HG02678 (cell line): ENCODE measurements around the gene PPP1CB.

ENCODE experiments used
- ATAC-seq: cut with Tn5 transposase; IDR thresholded peaks from one replicate; pipeline ENCODE4 v1.9.1; 2021; ENCODE audit warnings: mild to moderate bottlenecking, moderate library complexity; ENCODE audit not compliant: unreplicated experiment

Gene PPP1CB

DNA sequence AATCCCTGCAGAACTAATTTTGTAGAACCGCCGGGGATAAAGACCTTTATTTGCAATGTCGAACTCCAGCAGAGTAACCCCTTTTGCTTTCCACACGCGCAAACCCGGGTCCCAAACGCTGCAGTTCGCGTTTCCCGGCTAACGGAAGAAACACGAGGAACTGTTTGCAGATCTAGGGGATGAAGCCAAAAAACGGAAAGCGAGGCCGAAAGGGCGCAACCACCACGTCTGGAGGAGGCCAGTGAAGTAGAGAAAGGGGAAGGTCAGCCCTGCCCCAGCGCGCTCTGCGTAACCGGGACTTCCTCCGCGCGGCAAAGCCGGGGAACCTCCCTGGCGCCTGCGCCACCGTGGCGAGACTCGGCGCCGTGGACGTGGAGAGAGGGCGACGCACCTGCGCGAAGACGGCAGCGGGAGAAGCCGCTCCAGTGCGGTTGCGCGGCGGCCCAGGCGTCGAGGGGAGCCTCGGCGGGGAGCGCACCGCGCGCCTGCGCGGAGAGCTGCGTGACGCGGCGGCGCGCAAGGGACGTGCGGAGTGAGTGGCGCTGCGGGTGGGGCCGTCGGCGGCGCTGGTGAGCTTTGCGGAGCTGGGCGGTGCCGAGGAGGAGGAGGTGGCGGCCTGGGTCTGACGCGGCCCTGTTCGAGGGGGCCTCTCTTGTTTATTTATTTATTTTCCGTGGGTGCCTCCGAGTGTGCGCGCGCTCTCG lies at the start of gene PPP1CB:
PPP1CB (plus strand) TSS at position 579 of the 704 bp plus-strand sequence. CDS start 295 bp downstream, outside the sequence.
- peak; percentile 88 for ATAC-seq

DNA sequence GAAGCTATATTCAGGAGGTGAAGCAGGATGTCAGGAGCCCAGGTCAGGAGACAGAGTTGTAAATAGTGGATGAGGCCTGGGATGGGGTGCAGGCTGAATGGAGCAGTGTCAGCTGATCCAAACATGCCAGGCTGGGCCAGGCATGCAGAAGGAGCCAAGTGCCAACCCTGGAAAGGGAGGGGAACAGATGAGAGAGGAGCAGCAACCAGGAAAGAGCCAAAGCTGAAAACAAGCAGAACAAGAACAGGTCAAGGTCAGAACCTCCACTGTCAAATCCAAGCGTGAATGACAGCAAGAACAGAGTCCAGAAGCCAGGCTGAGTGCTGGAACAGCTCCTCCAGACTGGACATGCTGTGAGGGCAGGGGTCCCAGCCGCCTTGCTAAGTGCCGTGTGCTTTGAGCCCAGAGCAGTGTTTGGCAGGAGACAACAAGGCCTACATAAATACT lies 49.2 kb upstream of the PPP1CB start:
- ATAC-seq: no peak

DNA sequence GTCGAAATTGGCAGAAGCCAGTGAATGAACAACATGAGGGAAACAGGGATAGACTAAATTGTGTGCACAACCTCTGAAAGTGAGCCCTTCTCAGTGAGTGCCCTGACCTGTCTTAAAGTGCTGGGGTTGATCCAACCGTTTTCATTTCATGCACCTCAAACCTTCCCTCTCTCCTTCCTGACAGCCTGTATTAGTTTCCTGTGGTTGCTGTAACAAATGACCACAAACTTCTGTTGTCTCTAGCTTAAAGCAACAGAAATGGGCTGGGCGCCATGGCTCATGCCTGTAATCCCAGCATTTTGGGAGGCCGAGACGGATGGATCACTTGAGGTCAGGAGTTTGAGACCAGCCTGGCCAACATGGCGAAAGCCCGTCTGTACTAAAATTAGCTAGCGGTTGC lies 48.8 kb upstream of the PPP1CB start:
- ATAC-seq: no peak

DNA sequence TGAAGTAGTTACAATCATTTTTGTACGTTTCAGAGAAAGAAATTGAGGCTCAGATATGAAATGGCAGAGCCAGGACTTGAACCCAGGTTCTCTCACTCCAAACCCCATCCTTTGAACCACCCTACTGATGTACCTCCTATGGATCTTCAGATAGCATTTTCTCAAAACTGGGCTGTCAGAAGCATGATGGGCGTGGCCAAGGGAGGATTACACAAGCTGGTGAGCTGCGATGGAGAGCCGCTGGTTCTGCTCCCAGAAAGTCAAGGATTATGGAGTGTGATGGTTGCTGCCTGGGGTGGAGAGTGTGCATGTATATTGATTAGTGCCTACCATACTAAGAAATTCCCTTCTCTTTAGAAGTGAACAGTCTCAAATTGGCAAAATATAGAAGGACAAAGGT lies 47.0 kb upstream of the PPP1CB start:
- no peak for ATAC-seq

DNA sequence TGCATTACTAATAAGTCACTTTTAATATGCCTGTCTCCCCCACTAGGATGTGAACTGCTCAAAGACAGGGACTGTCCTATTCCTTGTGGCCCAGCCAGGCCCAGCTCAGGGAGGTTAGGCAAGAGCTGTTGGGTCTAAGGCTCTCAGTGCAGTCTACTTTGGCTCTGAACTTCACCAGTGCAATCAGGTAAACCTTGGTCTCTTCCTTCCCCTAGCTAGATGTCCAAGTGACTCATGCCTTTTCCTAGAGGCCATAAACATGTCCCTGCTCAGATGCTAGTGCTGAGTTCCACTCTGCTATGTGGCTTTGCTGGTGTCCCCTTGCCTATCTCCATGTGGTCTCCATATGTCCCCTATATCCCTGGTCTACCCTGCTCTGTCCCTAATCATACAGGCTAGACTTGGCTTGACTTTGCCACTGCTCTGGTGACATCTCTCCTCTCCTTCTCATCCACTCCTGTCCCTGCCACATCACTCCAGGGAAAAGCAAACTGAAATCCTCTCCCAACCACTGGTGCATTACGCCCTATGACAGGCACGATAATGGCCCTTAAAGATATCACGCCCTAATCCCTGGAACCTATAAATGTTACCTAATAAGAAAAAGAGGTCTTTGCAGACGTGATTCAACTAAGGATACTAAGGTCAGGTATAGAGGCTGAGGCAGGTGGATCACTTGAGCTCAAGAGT lies 45.7 kb upstream of the PPP1CB start:
- no peak for ATAC-seq

DNA sequence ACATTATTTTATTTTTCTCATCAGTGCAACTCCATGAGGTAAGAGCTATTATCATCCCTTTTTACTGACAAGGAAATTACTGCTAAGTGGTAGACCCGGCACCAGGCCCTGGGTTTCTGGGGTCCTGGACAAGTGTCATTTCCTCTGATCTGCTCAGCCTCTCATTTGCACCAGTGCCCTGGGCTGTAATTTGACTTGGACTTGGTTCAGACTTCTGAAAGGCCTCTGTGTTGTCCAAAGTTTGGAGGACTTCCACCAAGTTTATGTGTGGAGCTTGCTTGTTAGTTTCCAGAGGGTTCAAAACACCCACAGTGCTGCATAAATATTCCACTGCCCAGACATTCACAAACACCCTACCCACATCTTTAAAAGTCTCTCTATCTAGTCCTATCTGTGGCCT lies 44.0 kb upstream of the PPP1CB start:
- no peak for ATAC-seq

DNA sequence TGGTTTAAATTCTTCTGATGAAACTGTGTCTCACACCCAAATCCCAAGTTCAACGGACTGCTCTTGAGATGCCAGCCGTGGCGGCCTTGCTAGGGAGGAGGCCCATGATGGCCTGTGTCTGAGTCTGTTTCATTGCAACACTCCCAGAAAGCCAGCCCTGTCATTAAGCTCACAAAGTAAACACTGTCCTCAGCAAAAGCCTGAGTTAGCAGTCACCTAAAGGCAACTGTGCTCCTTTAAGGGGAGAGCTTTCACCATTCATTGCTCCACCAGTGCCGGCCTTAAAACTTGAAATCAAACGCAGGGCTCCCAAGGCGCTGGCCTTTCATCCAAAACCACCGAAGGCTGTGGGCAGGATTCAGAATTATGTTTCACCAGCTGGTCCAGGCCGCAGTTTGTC lies 42.5 kb upstream of the PPP1CB start:
- no peak for ATAC-seq

DNA sequence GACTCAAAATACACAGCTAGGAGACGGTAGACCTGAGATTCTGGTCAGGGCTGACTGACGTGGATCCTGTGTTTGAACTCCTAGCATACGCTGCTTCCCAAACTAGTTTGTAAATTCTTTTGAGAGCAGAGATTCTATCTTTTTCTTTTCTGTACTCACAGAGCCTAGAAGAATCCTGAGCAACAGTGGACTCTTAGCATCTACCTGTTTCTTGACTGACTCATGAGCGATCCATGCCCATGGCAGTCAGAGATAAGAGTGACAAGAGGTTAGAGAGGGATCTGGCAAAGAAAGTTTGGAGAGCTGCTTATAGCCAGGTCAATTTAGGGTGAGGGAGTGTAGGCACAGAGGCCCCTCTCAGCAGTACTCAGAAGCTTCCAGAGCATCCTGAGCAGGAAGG lies 41.1 kb upstream of the PPP1CB start:
- ATAC-seq: no peak

DNA sequence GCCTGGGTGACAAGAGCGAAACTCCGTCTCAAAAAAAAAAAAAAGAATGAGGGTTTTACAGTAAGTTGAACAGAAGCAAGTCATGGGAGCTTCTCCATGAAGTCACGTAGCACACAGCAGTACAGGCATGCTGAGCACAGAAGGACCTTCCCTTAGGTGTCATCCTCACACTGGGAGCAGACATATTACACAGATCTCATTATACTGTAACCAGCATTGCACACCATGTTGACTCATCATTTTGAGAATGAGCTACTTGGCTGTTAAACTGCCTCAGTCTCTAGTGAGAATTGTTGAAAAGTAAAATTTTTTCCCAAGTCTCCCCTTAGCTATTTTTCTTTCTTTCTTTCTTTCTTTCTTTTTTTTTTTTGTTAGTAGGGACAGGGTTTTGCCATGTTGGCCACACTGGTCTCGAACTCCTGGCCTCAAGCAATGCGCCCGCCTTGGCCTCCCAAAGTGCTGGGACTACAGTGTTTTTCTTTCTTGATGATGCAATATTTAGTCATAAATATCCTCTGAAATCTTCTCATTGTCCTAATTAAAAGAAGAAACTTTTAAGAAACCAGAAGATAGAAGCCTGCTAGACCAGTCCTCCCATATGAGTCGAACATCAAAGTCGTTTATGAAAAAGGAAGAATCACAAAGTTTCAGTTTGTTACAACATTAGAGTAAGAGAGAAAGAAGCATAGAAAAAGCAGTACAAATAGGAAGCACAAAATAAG lies 37.9 kb upstream of the PPP1CB start:
- ATAC-seq: no peak

DNA sequence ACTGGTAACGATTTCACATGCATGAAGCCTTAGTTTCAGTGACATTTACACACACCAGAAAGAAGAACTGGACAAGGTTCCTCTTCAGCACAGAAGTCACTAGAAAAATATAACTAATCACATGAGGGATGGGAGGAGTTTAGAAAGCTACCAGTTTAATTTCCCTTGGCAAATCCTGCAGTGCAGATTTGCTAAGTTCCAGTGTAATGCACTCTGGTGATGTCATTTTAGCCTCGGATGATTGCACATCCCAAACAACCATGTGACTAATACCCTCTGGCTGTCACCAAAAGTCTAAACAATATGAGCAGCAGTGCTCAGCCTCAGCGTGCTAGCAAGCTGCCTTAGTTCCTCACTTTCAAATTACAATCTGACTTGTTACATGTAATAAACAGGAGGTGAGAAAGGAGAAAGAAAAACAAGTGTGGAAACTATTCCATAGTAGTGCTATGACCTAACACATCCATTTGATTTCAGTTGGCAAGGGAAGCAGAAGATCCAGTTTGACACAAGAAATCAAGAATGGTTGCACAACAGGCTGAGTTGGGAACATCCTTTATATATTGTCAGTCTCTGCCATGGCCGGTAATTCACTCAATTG lies 35.3 kb upstream of the PPP1CB start:
- ATAC-seq: no peak

DNA sequence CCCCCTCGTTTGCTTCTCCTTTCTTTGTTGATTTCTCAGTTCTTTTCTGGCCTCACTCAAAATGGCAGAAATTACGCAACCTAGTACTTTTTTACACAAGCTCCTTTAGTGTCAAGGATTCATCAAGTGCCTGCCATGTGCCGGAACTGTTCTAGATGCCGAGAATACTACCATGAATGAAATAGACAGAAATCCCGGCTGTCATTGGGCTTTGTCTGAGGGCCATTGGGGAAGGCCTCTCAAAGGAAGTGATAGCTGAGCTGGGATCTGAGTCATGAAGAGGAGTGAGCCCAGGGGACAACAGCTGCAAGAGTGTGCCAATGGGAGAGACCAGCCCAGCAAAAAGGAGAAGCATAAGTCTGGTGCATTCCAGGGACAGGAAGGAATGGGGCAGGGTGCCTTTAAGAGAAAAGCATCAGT lies 34.3 kb upstream of the PPP1CB start:
- ATAC-seq: no peak

DNA sequence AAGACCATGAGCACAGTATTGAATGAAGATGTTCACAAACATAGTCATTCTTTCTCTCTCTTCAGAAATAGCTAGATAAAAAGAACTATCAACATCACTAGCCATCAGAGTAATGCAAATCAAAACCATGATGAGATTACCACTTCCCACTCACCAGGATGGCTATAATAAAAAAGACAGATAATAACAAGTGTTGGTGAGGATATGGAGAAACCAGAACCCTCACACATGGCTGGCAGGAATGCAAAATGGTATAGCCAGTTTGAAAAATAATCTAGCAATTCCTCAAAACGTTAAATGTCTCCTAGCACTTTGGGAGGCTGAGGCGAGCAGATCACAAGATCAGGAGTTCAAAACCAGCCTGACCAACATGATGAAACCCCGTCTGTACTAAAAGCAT lies 31.3 kb upstream of the PPP1CB start:
- ATAC-seq: no peak

DNA sequence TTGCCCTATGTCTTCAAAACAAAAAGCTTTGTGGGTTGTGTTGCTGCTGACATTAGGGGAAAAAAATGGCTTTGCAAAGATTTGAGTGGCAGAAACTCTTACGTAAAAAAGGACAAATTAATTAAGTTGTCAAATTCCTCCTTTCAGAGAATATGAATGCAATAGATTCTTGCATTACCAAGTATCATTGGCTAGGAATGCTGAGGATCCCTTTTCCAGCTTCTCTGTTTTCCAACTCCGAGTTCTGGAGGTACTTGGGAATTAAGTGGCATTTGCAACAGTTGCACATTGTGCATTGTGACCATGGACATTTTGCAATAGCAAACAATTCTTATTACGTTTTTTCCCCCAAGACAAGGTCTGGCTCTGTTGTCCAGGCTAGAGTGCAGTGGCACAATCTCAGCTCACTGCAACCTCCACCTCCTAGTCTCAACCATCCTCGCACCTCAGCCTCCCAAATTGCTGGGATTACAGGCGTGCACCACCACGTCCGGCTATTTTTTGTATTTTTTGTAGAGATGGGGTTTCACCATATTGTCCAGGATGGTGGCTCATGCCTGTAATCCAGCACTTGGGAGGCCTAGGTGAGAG lies 29.9 kb upstream of the PPP1CB start:
- no peak for ATAC-seq

DNA sequence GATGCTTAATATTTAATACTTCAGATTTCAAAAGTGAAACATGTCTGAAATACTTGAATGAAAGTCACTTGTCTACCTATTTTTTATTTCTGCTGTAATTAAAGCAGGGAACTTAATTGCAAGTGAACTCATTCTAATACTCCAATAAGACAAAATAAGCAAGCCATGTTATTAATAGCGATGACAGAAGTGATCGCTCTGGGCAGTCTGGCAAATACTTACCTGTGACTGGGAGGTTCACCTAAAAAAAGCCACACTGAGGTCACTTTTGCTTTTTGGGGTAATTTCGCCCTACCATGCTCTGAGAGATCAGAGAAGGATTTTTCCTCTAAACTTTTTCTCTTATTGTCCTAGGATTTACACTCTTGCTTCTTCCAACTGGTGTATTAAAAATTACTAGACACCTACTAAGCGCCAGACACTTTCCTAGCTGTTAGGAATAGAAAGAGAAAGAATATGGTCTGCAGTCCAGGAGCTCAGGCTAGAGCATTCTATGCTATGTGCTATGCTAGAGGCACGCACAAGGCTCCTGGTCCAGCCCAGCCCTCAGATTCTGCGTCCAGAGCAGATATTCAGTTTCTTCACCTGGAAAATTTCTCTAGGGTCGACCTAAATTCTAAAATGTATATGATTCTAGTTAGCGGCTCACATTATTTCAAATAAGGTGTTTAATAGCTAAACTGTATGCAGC lies 26.5 kb upstream of the PPP1CB start:
- no peak for ATAC-seq

DNA sequence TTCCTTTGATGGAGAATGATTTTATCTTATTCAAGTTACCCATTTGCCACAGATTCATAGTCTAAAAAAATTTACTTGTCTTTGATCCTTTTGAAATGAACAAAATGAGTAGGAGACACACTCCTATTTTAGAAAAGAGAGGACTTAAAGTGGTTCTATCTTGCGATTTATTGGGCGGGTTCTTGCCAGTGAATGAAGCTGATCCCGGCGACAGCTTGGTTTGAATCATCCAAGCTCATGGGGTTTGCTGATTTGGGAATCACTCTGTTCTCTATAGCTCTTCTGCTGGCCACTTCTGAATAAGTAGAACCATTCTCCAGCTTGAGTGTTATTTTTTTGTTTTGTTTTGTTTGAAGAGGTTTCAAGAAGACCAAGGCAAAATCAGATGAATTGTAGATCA lies 25.5 kb upstream of the PPP1CB start:
- ATAC-seq: no peak

DNA sequence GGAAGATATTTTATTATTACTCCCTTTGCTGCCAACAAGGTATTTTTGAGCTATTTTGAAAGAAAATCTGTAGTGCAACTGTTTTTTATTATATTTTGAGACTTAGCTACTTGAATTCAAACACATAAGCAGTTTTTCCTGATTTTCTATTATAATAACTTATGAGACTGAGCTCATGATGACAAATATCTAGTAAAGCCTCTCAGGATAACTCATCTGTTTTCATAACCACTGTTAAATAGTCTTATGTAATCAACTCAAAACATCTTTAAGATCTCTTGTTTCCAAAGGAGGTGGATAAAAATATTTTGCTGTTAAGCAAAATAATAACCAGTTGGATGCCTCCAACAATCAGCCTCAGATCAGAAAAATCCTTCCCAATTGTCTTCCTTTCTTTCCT lies 21.9 kb upstream of the PPP1CB start:
- ATAC-seq: no peak

DNA sequence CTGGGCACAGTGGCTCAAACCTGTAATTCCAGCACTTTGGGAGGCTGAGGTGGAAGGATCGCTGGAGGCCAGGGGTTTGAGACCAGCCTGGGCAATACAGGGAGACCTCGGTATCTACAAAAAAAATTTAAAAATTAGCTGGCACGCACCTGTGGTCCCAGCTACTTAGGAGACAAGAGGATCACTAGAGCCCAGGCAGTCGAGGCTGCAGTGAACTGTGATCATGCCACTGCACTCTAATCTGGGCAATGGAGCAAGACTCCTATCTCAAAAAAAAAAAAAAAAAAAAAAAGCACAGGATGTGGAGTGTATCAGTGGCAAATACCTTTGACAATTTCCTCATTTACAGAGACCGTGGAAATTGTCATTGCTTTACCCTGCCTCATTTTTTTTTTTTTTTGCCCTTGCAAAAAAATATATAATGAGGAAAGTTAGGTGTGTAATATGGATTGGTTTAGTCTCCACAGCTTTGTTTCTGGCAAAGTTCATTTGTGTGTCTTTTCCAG lies 20.9 kb upstream of the PPP1CB start:
- ATAC-seq: no peak

DNA sequence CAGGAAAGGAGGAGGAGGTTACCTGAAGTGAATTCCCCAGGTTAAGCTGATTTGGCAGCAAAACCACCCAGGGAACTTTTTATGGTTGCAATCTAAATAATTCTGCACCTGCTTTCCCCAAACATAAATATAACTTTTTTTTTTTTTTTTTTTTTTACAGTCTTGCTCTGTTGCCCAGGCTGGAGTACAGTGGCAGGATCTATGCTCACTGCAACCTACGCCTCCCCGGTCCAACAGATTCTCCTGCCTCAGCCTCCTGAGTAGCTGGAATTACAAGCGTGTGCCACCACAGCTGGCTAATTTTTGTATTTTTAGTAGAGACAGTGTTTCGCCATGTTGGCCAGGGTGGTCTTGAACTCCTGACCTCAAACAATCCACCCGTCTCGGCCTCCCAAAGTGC lies 16.1 kb upstream of the PPP1CB start:
- ATAC-seq: no peak

DNA sequence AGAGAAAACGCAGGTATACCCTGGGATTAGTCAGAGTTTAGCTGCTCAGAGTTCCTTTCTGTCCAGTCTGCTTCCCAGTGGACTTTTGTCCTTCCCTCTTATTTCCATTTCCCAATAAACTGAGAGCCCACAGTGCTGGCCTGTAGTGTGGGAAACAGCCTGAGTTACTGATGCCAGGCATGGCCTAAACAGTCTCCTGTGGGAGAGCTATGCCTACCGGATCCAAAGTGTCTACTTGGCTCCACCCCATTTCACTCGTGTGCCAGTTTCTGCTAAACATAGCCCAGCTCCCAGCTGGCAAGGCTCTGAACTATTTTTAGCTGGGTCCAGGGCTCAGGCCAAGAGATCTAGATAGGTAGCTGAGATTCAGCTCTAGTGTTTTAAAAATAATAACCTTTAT lies 15.6 kb upstream of the PPP1CB start:
- no peak for ATAC-seq

DNA sequence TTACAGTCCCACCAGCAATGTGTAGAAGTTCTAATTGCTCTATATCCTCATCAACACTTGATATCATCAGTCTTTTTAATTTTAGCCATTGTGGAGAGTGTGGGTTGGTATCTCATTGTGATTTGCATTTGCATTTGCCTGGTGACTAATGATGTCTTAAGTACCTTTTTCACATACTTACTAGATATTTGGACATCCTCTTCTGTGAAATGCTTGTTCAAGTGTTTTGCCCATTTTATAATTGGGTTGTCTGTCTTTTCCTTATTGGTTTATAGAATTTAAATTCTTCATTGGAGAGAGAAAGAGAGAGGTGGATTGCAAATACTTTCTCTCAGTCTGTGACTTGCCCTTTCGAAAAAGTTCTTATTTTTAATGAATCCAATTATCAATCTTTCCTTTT lies 14.0 kb upstream of the PPP1CB start:
- no peak for ATAC-seq
